ENCODE data around the gene CCDC51.

DNA sequence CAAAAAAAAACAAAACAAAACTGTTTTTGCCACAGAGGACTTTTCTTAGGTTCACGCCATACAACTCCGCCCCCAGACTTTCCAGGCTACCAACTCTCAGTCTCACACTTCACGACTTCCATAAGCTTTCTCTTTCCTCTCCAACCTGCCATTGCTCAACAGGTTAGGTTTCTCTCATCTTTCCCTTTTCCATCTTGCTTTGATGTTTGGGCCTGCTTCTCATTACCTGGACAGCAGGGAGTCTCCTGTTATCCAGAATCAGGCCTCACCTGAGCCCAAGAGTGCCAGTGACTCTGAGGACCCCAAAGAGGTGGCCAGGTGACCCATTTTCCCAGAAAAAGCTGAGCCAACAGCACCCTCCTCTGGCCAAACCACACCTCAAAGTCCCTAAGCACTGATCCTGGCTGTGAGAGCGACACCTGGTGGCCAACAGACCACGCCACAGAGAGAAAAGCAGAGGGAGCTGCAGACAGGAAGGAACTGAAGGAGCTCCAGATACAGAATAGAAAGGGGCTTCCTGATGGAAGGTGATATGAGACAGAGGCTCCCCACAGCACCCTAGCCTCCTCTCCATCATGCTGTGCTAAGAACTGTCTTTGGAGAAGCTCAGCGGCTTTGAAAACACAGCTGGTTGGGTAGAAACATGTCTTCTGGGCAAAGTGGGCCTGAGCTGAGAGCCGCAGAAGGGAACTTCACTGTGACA, 4.0 kb downstream of the CCDC51 start:
- TF ChIP-seq, protein P1, sequence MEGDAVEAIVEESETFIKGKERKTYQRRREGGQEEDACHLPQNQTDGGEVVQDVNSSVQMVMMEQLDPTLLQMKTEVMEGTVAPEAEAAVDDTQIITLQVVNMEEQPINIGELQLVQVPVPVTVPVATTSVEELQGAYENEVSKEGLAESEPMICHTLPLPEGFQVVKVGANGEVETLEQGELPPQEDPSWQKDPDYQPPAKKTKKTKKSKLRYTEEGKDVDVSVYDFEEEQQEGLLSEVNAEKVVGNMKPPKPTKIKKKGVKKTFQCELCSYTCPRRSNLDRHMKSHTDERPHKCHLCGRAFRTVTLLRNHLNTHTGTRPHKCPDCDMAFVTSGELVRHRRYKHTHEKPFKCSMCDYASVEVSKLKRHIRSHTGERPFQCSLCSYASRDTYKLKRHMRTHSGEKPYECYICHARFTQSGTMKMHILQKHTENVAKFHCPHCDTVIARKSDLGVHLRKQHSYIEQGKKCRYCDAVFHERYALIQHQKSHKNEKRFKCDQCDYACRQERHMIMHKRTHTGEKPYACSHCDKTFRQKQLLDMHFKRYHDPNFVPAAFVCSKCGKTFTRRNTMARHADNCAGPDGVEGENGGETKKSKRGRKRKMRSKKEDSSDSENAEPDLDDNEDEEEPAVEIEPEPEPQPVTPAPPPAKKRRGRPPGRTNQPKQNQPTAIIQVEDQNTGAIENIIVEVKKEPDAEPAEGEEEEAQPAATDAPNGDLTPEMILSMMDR (IDR thresholded peaks at IDR 0.05 in 8 of 11, conservative IDR thresholded peaks at IDR 0.05 in 3 of 11): peak; percentile 99 to 100 (median 99)
- TF ChIP-seq POLR2A (IDR thresholded peaks at IDR 0.05): no peak
- TF ChIP-seq POLR2AphosphoS5 (IDR thresholded peaks at IDR 0.05): peak in 2 of 3 donors; percentile 59 to 69
